Fibroblast of mammary gland (primary cell): ENCODE measurements around the gene FGF13.

Source experiments
- DNase-seq: peaks from one replicate; pipeline ENCODE4 v3.0.0-alpha.2; 2010; ENCODE audit warnings: low read depth
- H3K4me3 ChIP-seq: 2 replicates; pipeline ENCODE4 v1.5.1; 2011; ENCODE audit warnings: low read depth, mild to moderate bottlenecking, low read length, moderate library complexity; ENCODE audit not compliant: control insufficient read depth
- TF ChIP-seq, protein P1 (sequence below): conservative IDR thresholded peaks from 2 replicates; pipeline ENCODE4 v1.5.1; 2011; ENCODE audit warnings: low read depth, low read length, inconsistent platforms; ENCODE audit not compliant: control insufficient read depth, insufficient read depth

FGF13 gene

DNA sequence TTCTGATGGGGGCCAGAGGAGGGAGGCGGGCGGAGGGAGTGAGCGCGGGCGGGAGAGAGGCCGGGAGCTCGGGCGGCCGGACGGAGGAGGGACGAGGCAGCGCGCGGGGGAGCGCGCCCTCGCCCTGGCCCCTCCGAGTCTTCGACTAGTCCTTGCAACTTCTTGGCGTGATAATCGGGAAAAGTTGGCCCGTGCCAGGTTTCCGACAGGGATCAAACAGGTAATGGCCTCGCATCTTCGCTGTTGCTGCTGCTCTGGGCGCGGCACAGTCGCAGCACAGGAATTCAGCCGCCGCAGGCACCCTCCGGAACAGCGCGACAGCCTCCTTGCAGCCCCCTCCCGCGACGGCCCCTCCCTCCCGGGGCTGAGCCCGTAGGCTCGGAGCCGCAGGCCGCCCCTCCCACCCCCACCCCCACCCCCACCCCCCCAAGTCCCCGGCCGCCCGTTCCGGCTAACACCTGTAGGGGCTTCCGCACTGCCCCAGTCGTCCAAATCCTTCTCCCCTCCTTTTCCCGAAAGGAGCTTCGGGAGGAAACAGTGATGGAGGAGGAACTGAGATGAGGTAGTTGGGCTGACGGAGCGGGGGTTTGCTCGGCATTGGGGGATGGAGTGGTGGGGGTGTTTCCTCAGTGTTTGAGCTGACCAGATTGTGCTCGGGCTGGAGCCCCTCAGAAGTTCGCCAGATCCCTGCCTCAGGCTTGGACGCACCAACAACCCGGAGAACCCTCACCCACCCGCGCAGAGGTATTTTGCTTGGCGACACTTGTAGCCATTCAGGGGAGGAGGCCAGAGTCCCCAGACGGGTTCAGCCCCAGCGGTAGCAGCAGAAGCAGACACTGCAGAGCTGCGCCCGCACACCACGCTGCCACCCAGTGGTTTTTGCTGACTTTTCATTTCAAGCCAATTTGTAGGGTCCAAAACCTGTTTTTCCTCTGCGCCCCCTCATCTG, at the start of gene FGF13:
FGF13 (minus strand) TSS at position 319 of the 949 bp plus-strand sequence. CDS start 714 bp downstream, outside the sequence.
- peak; percentile 2 for DNase-seq
- TF ChIP-seq, protein P1, sequence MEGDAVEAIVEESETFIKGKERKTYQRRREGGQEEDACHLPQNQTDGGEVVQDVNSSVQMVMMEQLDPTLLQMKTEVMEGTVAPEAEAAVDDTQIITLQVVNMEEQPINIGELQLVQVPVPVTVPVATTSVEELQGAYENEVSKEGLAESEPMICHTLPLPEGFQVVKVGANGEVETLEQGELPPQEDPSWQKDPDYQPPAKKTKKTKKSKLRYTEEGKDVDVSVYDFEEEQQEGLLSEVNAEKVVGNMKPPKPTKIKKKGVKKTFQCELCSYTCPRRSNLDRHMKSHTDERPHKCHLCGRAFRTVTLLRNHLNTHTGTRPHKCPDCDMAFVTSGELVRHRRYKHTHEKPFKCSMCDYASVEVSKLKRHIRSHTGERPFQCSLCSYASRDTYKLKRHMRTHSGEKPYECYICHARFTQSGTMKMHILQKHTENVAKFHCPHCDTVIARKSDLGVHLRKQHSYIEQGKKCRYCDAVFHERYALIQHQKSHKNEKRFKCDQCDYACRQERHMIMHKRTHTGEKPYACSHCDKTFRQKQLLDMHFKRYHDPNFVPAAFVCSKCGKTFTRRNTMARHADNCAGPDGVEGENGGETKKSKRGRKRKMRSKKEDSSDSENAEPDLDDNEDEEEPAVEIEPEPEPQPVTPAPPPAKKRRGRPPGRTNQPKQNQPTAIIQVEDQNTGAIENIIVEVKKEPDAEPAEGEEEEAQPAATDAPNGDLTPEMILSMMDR, result no peak
- no peak within 1 kb of the TSS for H3K4me3 ChIP-seq

DNA sequence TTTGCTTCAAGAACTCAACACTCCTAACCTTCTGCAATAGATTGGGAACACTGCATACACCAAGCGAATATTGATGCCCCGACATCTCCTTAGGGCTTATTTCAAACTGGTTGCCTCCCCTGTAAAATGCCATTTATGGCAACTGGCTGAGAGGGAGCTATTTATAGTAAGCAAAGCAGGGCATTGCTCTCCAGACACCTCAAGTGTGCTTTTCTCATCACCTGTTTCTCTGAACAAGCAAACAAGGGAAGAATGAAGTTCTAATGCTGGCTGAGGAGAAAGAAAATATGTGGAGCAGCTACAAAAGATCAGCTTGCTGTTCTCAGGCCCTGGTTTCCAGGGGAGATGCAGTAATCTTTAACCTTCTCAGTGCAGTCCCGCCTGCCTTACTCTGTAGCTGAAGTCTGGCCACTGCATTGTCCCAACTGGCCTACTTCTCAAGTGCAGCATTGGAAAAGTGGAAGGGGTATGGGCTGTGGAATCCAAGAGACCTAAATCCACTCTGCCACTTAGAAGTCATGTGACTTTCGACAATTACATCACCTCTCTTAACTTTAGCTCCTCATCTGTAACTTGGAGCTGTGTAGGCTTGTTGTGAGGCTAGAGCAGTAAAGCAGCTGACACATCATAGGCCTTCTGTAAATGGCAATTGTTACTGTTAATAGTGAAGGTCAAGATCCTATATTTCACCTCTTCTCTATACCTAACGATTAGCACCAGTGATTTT, 47.9 kb upstream of the FGF13 start:
- TF ChIP-seq, protein P1, result no peak
- no peak for DNase-seq
- no peak overlapping the region for H3K4me3 ChIP-seq

GRCh38 chrX:138756234-138756633, 44.7 kb upstream of the FGF13 start:
- peak; percentile 56 for DNase-seq
- TF ChIP-seq, protein P1, result peak; percentile 28
- no peak overlapping the region for H3K4me3 ChIP-seq

- peak; percentile 18 for DNase-seq
- no peak overlapping the region for H3K4me3 ChIP-seq
- TF ChIP-seq, protein P1, result no peak
These were observed 43.3 kb upstream of the FGF13 start for GRCh38 chrX:138754861-138755260.

DNA sequence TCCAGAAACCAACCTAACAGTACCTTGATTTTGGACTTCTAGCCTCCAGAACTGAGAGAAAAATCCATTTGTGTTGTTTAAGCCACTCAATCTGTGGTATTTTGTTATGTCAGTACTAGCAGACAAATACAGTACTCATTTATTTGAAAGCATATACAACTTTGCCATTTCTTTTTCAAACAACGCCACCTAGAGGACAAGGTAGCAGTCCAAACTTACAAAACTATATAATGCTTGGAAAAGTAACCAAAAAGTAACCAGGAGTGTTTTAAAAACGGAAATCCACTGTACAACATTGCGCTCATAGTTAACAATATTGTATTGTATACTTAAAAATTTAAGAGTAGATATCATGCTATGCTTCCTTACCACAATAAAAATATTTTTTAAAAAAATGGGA, 37.0 kb upstream of the FGF13 start:
- TF ChIP-seq, protein P1, result peak; percentile 51
- H3K4me3 ChIP-seq, result no peak overlapping the region
- DNase-seq, result peak; percentile 36

GRCh38 chrX:138745196-138745595, 33.7 kb upstream of the FGF13 start:
- H3K4me3 ChIP-seq, result no peak overlapping the region
- peak; percentile 62 for DNase-seq
- TF ChIP-seq, protein P1, result peak; percentile 73
